K562 (cell line): Measurements from ENCODE around the gene SNX10. TPM values are rescaled to one million over a fixed set of nuclear protein-coding genes. Genes with fewer than 3 reads are reported as not detected.

Experiments used
- ATAC-seq: fragments of 200-7000 bp; cut with Tn5 transposase; 3 replicates; pipeline ENCODE4 v1.9.1; 2020; ENCODE audit warnings: moderate library complexity
- BruUV-seq: library from RNA; stranded (reverse); fragments of 400-500 nt; replicated peaks from 2 replicates; lab custom pipeline; 2021; lab: Mats Ljungman, UMichigan
- CTCF ChIA-PET: fragments of 300-600 bp; formaldehyde crosslinking; extraction: SDS; loops from one replicate; lab custom pipeline; 2021; ENCODE audit warnings: low intra/inter-chr PET ratio; lab: Yijun Ruan, JAX
- POLR2A ChIA-PET: fragments of 300-600, 350-650 bp; sonication (Branson Sonifier 250); formaldehyde crosslinking; extraction: SDS; loops from one replicate; lab custom pipeline; 2021; ENCODE audit warnings: antibody characterized with exemption, inconsistent platforms; lab: Yijun Ruan, JAX
- DNase-seq, 4 experiments: peaks; one replicate each; pipeline versions ENCODE4 v3.0.0 to v3.0.0-alpha.2; 2011 to 2018; ENCODE audit warnings: low spot score in 3 of 4, mixed read lengths in 3 of 4; ENCODE audit errors: extremely low read depth in 1 of 4
- FAIRE-seq: peaks from 2 replicates; lab custom pipeline; 2011; peaks lifted over from hg19 to GRCh38; lab: Jason Lieb, UNC
- H2AFZ ChIP-seq: 2 replicates; pipeline ENCODE4 v1.6.0; 2011; ENCODE audit warnings: low read depth, low read length, control low read depth, inconsistent platforms
- H3K27ac ChIP-seq: fragments of 200-600 bp; 3 replicates; pipeline ENCODE4 v1.8.0; 2011; ENCODE audit warnings: low read depth, mild to moderate bottlenecking, control low read depth, inconsistent platforms, low read length, moderate library complexity, mixed read lengths; ENCODE audit errors: extremely low read depth
- H3K27me3 ChIP-seq, 2 experiments: fragments of 300-600 bp in 1 of 2; 2 replicates in 1 of 2; 3 replicates in 1 of 2; pipeline versions ENCODE4 v1.6.0 to v1.8.0; 2011; ENCODE audit warnings: inconsistent platforms in 2 of 2, low read length in 2 of 2, mild to moderate bottlenecking in 1 of 2, mixed read lengths in 1 of 2, moderate library complexity in 1 of 2; ENCODE audit not compliant: control insufficient read depth in 2 of 2, insufficient read depth in 2 of 2
- H3K36me3 ChIP-seq: fragments of 300-600 bp; 3 replicates; pipeline ENCODE4 v1.8.0; 2011; ENCODE audit warnings: mild to moderate bottlenecking, low read length, inconsistent platforms; ENCODE audit not compliant: control insufficient read depth, insufficient read depth
- H3K4me1 ChIP-seq, 2 experiments: fragments of 200-600 bp in 1 of 2; replicated peaks in 1 of 2; 2 replicates in 1 of 2; 3 replicates in 1 of 2; pipeline versions ENCODE4 v1.5.1 to v1.8.0; 2011; ENCODE audit warnings: inconsistent platforms in 2 of 2, low read length in 2 of 2, mild to moderate bottlenecking in 1 of 2, mixed read lengths in 1 of 2, moderate library complexity in 1 of 2; ENCODE audit not compliant: control insufficient read depth in 2 of 2, insufficient read depth in 2 of 2
- H3K4me2 ChIP-seq: 2 replicates; pipeline ENCODE4 v1.6.1; 2011; ENCODE audit warnings: low read length, control low read depth, inconsistent platforms, mixed read lengths; ENCODE audit not compliant: insufficient read depth
- H3K4me3 ChIP-seq: fragments of 200-600 bp; sonication (generic), shearing (Covaris generic); 2 replicates; pipeline ENCODE4 v1.5.1; 2016; ENCODE audit warnings: control low read depth, inconsistent platforms
- H3K79me2 ChIP-seq: fragments of 200-600 bp; 3 replicates; pipeline ENCODE4 v1.8.0; 2011; ENCODE audit warnings: low read length, inconsistent platforms; ENCODE audit not compliant: control insufficient read depth, insufficient read depth
- H3K9ac ChIP-seq, 2 experiments: 2 replicates each; pipeline versions ENCODE4 v1.6.0 to v1.6.1; 2011; ENCODE audit warnings: low read depth in 2 of 2, low read length in 2 of 2, control low read depth in 1 of 2, inconsistent platforms in 1 of 2, mild to moderate bottlenecking in 1 of 2, mixed read lengths in 1 of 2; ENCODE audit not compliant: insufficient read depth in 1 of 2
- H3K9me1 ChIP-seq: one replicate; pipeline ENCODE4 v1.6.0; 2011; ENCODE audit warnings: inconsistent platforms, mild to moderate bottlenecking, low read length, moderate library complexity; ENCODE audit not compliant: control insufficient read depth, insufficient read depth
- H3K9me3 ChIP-seq: replicated peaks from 2 replicates; pipeline ENCODE4 v1.5.1; 2011; ENCODE audit warnings: low read depth, low read length, inconsistent platforms; ENCODE audit not compliant: control insufficient read depth, insufficient read depth
- H4K20me1 ChIP-seq: replicated peaks from 2 replicates; pipeline ENCODE4 v1.6.1; 2011; ENCODE audit warnings: low read length, inconsistent platforms, mixed read lengths; ENCODE audit not compliant: control insufficient read depth, insufficient read depth
- CEBPB ChIP-seq: fragments of 450-650 bp; IDR thresholded peaks from 2 replicates; pipeline ENCODE4 v1.6.1; 2016; ENCODE audit warnings: missing genetic modification characterization, missing compliant biosample characterization
- CHD1 ChIP-seq: fragments of 200-600 bp; sonication (generic); IDR thresholded peaks from one replicate; pipeline ENCODE4 v1.6.1; 2012; ENCODE audit warnings: mild to moderate bottlenecking, moderate library complexity, low read length, inconsistent platforms
- LEF1 ChIP-seq: fragments of 450-650 bp; IDR thresholded peaks from 2 replicates; pipeline ENCODE4 v1.6.1; 2016; ENCODE audit warnings: mild to moderate bottlenecking
- WGBS: fragments of 100-300 bp; shearing (Covaris generic); methylation state at CpG from one replicate; pipeline ENCODE4 v1.1.6; 2016; ENCODE audit warnings: low coverage, mixed read lengths; ENCODE audit not compliant: insufficient coverage; ENCODE audit errors: missing lambda C conversion rate; 5-methylcytosine and 5-hydroxymethylcytosine counted together
- in situ Hi-C: fragments of 300-500 bp; cut with MboI; formaldehyde crosslinking; loops from 4 replicates; pipeline ENCODE4 v1.15.0; 2018; ENCODE audit warnings: inconsistent platforms, mixed read lengths
- intact Hi-C: fragments of 100-400 bp; cut with micrococcal nuclease; formaldehyde crosslinking; loops from 2 replicates; pipeline ENCODE4 v1.14.2; 2022
- polyA plus RNA-seq, 8 experiments: library from polyadenylated mRNA; depleted of rRNA in 4 of 8; stranded (reverse) in 5 of 8; unstranded in 3 of 8; fragments of >200 nt; fragmentation: Nextera tagmentation in 2 of 8; fragmentation: Illumina TruSeq in 1 of 8; extraction: Ambion mirVana in 2 of 8; extraction: Trizol in 1 of 8; gene quantifications; 2 replicates each; pipeline versions ENCODE4 v1.2.1 to v1.2.3, GENCODE V29; 2011 to 2014; ENCODE audit warnings: inconsistent platforms in 1 of 8, missing spikeins in 1 of 8
- total RNA-seq, 7 experiments: library from RNA; depleted of rRNA in 6 of 7; stranded (reverse); fragments of >200 nt in 6 of 7; fragmentation: Illumina TruSeq in 2 of 7; extraction: Trizol in 2 of 7; gene quantifications; 2 replicates each; pipeline versions ENCODE4 v1.2.1 to v1.2.3, GENCODE V29; 2011 to 2021; ENCODE audit warnings: low replicate concordance in 1 of 7
- TF ChIP-seq, protein P1 (sequence below): fragments of 450-650 bp; IDR thresholded peaks from 2 replicates; pipeline ENCODE4 v1.6.1; 2016; ENCODE audit warnings: mild to moderate bottlenecking, moderate library complexity

The SNX10 gene
- total and polyA plus RNA-seq, 9 of the 15 experiments (the other 6 are each of a cell fraction or from before 2014, with no cell fraction given): 6.9 to 16.5 (median 11.5) TPM

DNA sequence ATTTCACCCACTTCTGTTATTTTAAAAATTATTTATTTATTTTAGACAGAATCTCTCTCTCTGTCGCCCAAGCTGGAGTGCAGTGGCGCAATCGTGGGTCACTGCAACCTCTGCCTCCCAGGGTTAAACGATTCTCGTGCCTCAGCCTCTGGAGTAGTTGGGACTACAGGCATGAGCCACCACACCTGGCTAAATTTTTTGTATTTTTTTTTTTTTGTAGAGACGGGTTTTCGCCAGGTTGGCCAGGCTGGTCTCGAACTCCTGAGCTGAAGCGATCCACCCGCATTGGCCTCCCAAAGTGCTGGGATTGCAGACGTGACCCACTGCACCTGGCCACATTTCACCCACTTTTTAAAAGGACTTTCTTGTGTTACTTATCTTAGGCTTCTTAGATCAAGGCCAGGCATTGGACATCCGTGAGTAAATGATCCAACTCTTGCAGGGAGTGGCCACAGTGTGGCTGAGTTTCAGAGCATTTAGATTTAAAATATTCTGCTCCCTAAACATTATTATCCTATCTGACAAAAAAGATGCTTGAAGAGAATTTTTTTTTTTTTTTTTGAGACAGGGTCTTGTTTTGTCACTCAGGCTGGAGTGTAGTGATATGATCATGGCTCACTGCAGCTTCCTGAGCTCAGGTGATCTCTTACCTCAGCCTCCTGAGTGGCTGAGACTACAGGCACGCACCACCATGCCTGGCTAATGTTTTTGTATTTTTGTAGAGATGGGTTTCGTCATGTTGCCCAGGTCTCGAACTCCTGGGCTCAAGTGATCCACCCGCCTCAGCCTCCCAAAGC is 14.4 kb downstream of the SNX10 start:
- WGBS: 70% methylated on average over 16 of the region's 16 CpGs
- H3K9me3 ChIP-seq: no peaks in the 10 kb centered on the region
- no peaks in the 10 kb centered on the region for H4K20me1 ChIP-seq
- no peaks in the 10 kb centered on the region for H3K79me2 ChIP-seq
- peaks cover 0 to 26% of the 10 kb centered on the region in 2 experiments; a peak in 4 of 5 replicates for H3K4me1 ChIP-seq
- TF ChIP-seq, protein P1, sequence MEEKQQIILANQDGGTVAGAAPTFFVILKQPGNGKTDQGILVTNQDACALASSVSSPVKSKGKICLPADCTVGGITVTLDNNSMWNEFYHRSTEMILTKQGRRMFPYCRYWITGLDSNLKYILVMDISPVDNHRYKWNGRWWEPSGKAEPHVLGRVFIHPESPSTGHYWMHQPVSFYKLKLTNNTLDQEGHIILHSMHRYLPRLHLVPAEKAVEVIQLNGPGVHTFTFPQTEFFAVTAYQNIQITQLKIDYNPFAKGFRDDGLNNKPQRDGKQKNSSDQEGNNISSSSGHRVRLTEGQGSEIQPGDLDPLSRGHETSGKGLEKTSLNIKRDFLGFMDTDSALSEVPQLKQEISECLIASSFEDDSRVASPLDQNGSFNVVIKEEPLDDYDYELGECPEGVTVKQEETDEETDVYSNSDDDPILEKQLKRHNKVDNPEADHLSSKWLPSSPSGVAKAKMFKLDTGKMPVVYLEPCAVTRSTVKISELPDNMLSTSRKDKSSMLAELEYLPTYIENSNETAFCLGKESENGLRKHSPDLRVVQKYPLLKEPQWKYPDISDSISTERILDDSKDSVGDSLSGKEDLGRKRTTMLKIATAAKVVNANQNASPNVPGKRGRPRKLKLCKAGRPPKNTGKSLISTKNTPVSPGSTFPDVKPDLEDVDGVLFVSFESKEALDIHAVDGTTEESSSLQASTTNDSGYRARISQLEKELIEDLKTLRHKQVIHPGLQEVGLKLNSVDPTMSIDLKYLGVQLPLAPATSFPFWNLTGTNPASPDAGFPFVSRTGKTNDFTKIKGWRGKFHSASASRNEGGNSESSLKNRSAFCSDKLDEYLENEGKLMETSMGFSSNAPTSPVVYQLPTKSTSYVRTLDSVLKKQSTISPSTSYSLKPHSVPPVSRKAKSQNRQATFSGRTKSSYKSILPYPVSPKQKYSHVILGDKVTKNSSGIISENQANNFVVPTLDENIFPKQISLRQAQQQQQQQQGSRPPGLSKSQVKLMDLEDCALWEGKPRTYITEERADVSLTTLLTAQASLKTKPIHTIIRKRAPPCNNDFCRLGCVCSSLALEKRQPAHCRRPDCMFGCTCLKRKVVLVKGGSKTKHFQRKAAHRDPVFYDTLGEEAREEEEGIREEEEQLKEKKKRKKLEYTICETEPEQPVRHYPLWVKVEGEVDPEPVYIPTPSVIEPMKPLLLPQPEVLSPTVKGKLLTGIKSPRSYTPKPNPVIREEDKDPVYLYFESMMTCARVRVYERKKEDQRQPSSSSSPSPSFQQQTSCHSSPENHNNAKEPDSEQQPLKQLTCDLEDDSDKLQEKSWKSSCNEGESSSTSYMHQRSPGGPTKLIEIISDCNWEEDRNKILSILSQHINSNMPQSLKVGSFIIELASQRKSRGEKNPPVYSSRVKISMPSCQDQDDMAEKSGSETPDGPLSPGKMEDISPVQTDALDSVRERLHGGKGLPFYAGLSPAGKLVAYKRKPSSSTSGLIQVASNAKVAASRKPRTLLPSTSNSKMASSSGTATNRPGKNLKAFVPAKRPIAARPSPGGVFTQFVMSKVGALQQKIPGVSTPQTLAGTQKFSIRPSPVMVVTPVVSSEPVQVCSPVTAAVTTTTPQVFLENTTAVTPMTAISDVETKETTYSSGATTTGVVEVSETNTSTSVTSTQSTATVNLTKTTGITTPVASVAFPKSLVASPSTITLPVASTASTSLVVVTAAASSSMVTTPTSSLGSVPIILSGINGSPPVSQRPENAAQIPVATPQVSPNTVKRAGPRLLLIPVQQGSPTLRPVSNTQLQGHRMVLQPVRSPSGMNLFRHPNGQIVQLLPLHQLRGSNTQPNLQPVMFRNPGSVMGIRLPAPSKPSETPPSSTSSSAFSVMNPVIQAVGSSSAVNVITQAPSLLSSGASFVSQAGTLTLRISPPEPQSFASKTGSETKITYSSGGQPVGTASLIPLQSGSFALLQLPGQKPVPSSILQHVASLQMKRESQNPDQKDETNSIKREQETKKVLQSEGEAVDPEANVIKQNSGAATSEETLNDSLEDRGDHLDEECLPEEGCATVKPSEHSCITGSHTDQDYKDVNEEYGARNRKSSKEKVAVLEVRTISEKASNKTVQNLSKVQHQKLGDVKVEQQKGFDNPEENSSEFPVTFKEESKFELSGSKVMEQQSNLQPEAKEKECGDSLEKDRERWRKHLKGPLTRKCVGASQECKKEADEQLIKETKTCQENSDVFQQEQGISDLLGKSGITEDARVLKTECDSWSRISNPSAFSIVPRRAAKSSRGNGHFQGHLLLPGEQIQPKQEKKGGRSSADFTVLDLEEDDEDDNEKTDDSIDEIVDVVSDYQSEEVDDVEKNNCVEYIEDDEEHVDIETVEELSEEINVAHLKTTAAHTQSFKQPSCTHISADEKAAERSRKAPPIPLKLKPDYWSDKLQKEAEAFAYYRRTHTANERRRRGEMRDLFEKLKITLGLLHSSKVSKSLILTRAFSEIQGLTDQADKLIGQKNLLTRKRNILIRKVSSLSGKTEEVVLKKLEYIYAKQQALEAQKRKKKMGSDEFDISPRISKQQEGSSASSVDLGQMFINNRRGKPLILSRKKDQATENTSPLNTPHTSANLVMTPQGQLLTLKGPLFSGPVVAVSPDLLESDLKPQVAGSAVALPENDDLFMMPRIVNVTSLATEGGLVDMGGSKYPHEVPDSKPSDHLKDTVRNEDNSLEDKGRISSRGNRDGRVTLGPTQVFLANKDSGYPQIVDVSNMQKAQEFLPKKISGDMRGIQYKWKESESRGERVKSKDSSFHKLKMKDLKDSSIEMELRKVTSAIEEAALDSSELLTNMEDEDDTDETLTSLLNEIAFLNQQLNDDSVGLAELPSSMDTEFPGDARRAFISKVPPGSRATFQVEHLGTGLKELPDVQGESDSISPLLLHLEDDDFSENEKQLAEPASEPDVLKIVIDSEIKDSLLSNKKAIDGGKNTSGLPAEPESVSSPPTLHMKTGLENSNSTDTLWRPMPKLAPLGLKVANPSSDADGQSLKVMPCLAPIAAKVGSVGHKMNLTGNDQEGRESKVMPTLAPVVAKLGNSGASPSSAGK: no peak
- TF ChIP-seq CEBPB (0 out of 2 replicates have a peak, but pooled peaks have one; percentile 57), CHD1 (no peak), LEF1 (no peak)
- TF ChIP-seq, all 486 proteins: peak for 1
- DNase-seq (no peak), FAIRE-seq (no peak), ATAC-seq (no peak)
- in situ Hi-C loops: no loop called here
- CTCF ChIA-PET: no interaction called here
- Histone ChIP-seq H3K4me3 (no peak overlapping the region), H3K9me1 (no peaks in the 10 kb centered on the region), H2AFZ (no peak overlapping the region; the same call in 1 of the 2 replicates), H3K36me3 (no peaks in the 10 kb centered on the region; the same call in 2 of the 3 replicates), H3K27ac (no peak overlapping the region), H3K4me2 (no peak overlapping the region), H3K27me3 (no peaks in the 10 kb centered on the region), H3K9ac (no peak overlapping the region)
- intact Hi-C loops: no loop called here
- no TSS peak for BruUV-seq
- POLR2A ChIA-PET: interaction anchor here (0.9 to 2.4 kb wide), 3 partner anchors 8 to 13 kb away, joined by 3 to 8 read pairs (median 4); no protein-coding TSS in a partner anchor
